HepG2 (cell line): ENCODE results near the gene SEC63.

Experiments
- BCL3 ChIP-seq: sonication (generic); formaldehyde crosslinking; IDR thresholded peaks from 2 replicates; pipeline ENCODE4 v1.5.1; 2020; ENCODE audit warnings: mild to moderate bottlenecking, missing genetic modification reagents, moderate library complexity
- FOSL2 ChIP-seq: sonication (generic); formaldehyde crosslinking; IDR thresholded peaks from 2 replicates; pipeline ENCODE4 v1.4.0; 2020; ENCODE audit warnings: missing genetic modification reagents
- FOXA3 ChIP-seq: IDR thresholded peaks from 2 replicates; pipeline ENCODE4 v1.6.1; 2016; ENCODE audit warnings: missing genetic modification reagents, missing compliant biosample characterization
- MIER3 ChIP-seq: IDR thresholded peaks from 2 replicates; pipeline ENCODE4 v1.6.1; 2016; ENCODE audit warnings: missing compliant biosample characterization, borderline replicate concordance
- MXD1 ChIP-seq: sonication (generic); formaldehyde crosslinking; IDR thresholded peaks from 2 replicates; pipeline ENCODE4 v1.4.0; 2020; ENCODE audit warnings: mild to moderate bottlenecking, missing genetic modification reagents
- NFE2L2 ChIP-seq: fragments of 150-350 bp; IDR thresholded peaks from 2 replicates; pipeline ENCODE4 v1.6.1; 2014; ENCODE audit warnings: low read length
- RELA ChIP-seq: sonication (generic); formaldehyde crosslinking; IDR thresholded peaks from 2 replicates; pipeline ENCODE4 v1.4.0; 2020; ENCODE audit warnings: missing genetic modification reagents
- ZBTB34 ChIP-seq: sonication (generic); formaldehyde crosslinking; IDR thresholded peaks from 2 replicates; pipeline ENCODE4 v1.8.0; 2022; ENCODE audit warnings: mild to moderate bottlenecking, missing genetic modification reagents
- ZNF44 ChIP-seq: sonication (generic); formaldehyde crosslinking; IDR thresholded peaks from 2 replicates; pipeline ENCODE4 v1.5.1; 2020; ENCODE audit warnings: mild to moderate bottlenecking, missing genetic modification reagents
- TF ChIP-seq, protein P1 (sequence below): IDR thresholded peaks from 2 replicates; pipeline ENCODE4 v1.6.1; 2012; ENCODE audit warnings: inconsistent platforms

- no peak for TF ChIP-seq RELA (CRISPR knock-in tag)
- TF ChIP-seq, protein P1, sequence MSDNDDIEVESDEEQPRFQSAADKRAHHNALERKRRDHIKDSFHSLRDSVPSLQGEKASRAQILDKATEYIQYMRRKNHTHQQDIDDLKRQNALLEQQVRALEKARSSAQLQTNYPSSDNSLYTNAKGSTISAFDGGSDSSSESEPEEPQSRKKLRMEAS, result no peak
- no peak for TF ChIP-seq MIER3 (CRISPR knock-in tag)
- no peak for TF ChIP-seq FOSL2
- no peak for TF ChIP-seq ZNF44 (CRISPR knock-in tag)
- TF ChIP-seq BCL3 (CRISPR knock-in tag), result no peak
- TF ChIP-seq FOXA3 (CRISPR knock-in tag), result no peak
- TF ChIP-seq ZBTB34 (CRISPR knock-in tag), result no peak
- TF ChIP-seq NFE2L2, result no peak
- TF ChIP-seq MXD1 (CRISPR knock-in tag), result no peak
Observed at GRCh38 chr6:107868867-107869611, 89.0 kb downstream of the SEC63 start.
